Cardiac fibroblast (primary cell): ENCODE results near the gene URAD.
"Not testable (repeated sequence)": the region's sequence is repeated elsewhere in the genome, so short reads cannot be mapped to it uniquely, and the experiment has no call there.

ENCODE experiments used
- DNase-seq, 2 donors: peaks; one replicate each; pipeline versions ENCODE4 v3.0.0 to v3.0.0-alpha.2; 2010; ENCODE audit warnings: low read depth in 2 of 2
- H3K4me3 ChIP-seq, 2 donors: replicated peaks in 1 of 2; 1 replicate in 1 of 2; 2 replicates in 1 of 2; pipeline ENCODE4 v1.5.1; 2011; ENCODE audit warnings: low read depth in 2 of 2, low read length in 2 of 2, mild to moderate bottlenecking in 2 of 2, moderate library complexity in 1 of 2
- TF ChIP-seq, protein P1 (sequence below): IDR thresholded peaks from one replicate; pipeline ENCODE4 v1.5.1; 2011; ENCODE audit warnings: low read depth, mild to moderate bottlenecking, low read length, inconsistent platforms

The URAD gene

DNA sequence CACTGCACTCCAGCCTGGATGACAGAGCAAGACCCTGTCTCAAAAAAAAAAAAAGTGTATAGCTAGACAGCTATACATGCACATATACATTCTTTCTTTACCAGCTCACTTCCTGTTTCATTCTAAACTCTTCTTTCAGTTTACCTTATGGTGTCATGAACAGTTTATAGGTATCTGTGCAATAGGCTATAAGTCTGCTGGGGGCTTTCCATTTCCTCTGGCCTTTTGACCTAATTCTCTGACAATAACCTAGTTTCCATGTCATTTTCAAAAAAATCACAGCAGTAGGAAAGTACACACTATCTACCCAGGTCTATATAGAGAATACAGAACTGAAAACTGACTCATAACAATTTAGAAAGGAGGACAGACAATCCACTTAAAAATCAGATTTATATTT lies 24.4 kb upstream of the URAD start:
- DNase-seq: no peak
- TF ChIP-seq, protein P1, sequence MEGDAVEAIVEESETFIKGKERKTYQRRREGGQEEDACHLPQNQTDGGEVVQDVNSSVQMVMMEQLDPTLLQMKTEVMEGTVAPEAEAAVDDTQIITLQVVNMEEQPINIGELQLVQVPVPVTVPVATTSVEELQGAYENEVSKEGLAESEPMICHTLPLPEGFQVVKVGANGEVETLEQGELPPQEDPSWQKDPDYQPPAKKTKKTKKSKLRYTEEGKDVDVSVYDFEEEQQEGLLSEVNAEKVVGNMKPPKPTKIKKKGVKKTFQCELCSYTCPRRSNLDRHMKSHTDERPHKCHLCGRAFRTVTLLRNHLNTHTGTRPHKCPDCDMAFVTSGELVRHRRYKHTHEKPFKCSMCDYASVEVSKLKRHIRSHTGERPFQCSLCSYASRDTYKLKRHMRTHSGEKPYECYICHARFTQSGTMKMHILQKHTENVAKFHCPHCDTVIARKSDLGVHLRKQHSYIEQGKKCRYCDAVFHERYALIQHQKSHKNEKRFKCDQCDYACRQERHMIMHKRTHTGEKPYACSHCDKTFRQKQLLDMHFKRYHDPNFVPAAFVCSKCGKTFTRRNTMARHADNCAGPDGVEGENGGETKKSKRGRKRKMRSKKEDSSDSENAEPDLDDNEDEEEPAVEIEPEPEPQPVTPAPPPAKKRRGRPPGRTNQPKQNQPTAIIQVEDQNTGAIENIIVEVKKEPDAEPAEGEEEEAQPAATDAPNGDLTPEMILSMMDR: no peak
- H3K4me3 ChIP-seq: no peak overlapping the region

DNA sequence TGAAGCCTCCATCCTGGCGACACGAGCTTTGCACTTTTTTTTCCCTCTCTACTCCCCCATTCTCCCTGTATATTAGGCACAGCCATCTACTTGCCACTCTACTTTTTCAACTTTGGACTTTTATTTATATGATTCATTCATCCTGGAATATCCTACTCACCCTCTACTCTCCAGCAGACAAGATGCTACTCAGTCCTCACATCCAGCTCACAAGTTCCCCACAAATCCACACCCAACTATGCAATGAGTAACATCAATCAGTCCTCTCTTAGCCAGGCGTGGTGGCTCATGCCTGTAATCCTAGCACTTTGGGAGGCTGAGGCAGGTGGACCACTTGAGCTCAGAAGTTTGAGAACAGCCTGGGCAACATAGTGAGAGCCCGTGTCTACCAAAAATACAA lies 23.9 kb upstream of the URAD start:
- H3K4me3 ChIP-seq: no peak overlapping the region
- TF ChIP-seq, protein P1: no peak

DNA sequence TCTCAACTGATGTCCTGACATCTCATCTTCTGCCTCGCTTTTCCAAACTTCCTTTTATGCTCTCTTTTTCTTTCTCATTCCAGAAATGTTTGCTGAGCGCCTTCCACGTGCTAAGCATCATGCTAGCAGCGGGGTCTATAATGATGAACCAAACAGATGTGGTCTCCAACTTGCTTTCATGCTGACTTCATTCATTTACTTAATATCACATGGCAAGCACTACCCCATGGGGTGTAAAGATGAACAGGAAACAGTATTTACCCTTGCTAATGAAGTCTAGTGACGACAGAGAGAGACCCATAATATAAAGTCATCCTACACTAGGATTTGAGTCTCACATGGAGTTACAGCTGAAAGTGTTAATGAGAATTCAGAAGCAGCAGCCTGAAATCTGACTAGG lies 21.6 kb upstream of the URAD start:
- TF ChIP-seq, protein P1: no peak
- no peak overlapping the region for H3K4me3 ChIP-seq
- DNase-seq: no peak

More for the DNA sequence above, 23.9 kb upstream of the URAD start:
- no peak for DNase-seq

DNA sequence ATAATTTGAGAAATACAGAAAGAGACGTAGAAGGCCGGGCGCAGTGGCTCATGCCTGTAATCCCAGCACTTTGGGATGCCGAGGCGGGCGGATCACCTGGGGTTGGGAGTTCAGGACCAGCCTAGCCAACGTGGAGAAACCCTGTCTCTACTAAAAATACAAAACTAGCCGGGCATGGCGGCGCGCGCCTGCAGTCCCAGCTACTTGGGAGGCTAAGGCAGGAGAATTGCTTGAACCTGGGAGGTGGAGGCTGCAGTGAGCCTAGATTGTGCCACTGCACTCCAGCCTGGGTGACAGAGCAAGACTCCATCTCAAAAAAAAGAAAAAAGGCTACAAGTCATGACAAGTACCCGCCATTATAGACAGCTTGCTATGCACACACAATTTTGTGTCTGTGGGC lies 16.5 kb upstream of the URAD start:
- not testable (repeated sequence) for H3K4me3 ChIP-seq, DNase-seq

DNA sequence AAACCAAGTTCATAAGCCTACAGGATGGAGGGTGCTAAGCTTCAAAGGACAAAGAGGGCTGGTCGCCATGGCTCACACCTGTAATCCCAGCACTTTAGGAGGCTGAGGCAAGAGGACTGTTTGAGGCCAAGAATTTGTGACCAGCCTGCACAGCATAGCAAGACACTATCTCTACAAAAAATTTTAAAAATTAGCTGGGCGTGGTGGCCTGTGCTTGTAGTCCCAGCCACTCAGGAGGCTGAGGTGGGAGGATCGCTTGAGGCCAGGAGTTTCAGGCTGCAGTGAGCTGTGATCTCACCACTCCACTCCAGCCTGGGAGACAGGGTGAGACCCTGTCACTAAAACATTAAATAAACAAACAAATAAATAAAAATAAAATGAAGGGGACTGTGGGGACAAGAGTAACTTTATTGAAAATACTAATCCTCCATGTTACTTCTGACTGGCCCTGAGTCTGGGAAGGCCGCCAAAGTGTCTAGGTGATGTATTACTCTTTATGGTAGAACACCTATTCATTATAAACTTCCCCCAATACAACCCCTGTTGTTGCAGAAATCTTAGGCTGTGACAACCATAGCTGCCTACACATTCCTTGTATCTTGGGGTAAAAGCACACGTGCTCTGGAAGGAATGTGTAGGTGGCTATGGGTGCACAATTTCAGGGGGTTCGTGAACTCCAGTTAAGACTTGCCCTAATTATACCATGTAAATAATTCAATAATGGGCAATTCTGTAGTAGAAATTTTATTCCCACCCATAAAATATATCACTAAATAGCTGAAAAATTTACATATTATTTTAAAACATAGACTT lies 14.6 kb upstream of the URAD start:
- DNase-seq: no peak
- no peak overlapping the region for H3K4me3 ChIP-seq
- TF ChIP-seq, protein P1: no peak

DNA sequence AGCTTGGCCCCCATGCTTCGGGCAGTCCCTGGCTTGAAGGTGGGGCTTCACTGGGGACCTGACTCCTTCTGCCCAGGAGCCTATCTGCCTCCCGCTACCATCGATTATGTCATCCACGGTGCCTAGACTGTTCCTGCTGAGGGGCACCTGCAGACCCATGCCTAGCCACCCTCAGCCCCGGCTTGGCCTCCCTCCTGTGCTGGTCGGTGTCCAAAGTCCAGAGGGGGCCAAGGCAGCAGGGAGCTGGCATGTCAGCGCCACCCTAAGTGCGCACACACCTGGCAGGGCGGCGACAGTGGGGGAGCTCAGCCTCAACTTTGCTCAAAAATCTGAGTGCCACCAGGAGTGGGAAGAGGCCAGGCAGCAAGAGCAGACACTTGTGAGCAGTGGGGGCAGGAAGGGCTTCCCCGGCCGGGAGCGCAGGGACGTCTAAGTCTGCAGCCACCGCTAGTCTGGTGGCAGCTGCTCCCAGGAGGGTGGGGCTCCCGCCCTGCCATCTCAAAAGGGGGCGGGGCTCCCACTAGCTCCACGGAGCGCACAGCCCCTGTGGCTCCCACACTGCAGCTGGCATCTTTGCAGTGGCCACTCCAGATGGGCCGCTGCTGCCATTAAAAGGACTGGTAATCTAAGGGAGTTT lies 13.5 kb upstream of the URAD start:
- no peak overlapping the region for H3K4me3 ChIP-seq
- no peak for DNase-seq
- TF ChIP-seq, protein P1: no peak

DNA sequence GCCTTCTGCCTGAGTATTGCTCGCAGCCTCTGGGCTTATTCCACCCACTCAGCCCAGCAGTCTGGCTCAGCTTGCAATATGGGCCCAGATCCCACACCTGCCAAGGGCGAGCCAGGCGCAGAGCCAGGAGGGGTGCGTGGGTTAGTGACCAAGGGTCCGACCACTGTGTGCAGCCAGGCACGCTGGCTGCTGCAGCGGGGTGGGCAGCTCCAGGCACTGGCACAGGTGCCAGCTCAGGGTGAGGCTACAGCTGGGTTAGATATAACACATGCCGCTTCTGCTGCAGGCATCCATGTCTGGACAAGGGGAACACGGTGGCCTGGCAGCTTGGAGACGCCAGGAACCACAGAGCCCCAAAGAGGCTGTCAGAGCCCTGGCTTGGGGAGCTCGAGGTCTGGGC lies 12.6 kb upstream of the URAD start:
- no peak for DNase-seq
- TF ChIP-seq, protein P1: no peak
- no peak overlapping the region for H3K4me3 ChIP-seq
